ENCODE data around the gene TPMT.
A peak's percentile ranks its signal among the peaks of the same experiment; 100 is the strongest.

TPMT gene

DNA sequence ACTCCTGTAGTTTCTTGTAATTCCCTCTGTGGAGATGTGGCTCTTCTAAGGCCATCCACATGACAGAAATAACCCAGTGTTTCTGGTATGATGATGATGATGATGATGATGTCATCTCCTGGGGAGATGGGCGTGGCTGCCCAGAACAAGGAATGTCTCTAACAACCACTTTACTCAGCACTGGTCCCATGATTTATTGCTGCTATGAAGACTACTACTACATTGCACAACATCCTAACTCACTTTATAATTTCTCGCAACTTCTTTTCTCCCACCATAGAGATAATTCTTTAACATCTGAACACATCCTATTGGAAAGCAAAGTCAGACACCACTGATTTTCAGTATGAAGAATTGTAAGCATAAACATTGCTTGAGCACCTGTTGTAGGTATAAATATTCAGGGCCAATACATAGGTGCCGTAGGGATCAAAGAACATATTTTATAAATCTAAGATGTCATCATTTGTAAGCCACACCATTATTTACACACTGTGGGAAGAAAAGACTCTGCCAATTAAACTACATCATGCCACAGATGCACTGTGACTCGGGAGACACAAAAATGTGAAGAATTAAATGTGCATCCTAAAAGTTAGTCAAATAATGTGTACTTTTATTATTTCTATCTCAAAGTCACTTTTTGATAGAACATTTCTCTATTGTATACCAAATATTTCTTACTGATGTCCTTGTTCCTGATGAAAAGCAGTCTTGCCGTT is 6.4 kb downstream of the TPMT start:
- ChIA-PET CTCF (no interaction called here), POLR2A (no interaction called here)
- peak; percentile 86 for DNase-seq (ENCODE audit: low read depth, low spot score)
- TF ChIP-seq, protein P1, sequence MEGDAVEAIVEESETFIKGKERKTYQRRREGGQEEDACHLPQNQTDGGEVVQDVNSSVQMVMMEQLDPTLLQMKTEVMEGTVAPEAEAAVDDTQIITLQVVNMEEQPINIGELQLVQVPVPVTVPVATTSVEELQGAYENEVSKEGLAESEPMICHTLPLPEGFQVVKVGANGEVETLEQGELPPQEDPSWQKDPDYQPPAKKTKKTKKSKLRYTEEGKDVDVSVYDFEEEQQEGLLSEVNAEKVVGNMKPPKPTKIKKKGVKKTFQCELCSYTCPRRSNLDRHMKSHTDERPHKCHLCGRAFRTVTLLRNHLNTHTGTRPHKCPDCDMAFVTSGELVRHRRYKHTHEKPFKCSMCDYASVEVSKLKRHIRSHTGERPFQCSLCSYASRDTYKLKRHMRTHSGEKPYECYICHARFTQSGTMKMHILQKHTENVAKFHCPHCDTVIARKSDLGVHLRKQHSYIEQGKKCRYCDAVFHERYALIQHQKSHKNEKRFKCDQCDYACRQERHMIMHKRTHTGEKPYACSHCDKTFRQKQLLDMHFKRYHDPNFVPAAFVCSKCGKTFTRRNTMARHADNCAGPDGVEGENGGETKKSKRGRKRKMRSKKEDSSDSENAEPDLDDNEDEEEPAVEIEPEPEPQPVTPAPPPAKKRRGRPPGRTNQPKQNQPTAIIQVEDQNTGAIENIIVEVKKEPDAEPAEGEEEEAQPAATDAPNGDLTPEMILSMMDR (IDR thresholded peaks at IDR 0.05; ENCODE audit: insufficient read depth, low read length, missing control alignments) = no peak
- H3K4me3 ChIP-seq (ENCODE audit: low read depth, low read length) = no peak overlapping the region

GRCh38 chr6:18147616-18148015 is 7.3 kb downstream of the TPMT start:
- no peak for DNase-seq (ENCODE audit: low read depth, low spot score)
- ChIA-PET POLR2A (no interaction called here), CTCF (no interaction called here)
- H3K4me3 ChIP-seq (ENCODE audit: low read depth, low read length) = no peak overlapping the region
- TF ChIP-seq, protein P1 (IDR thresholded peaks at IDR 0.05; ENCODE audit: insufficient read depth, low read length, missing control alignments) = no peak

- ChIA-PET CTCF (no interaction called here), POLR2A (no interaction called here)
- DNase-seq (ENCODE audit: low read depth, low spot score) = no peak
- H3K4me3 ChIP-seq (ENCODE audit: low read depth, low read length) = no peak overlapping the region
- TF ChIP-seq, protein P1 (IDR thresholded peaks at IDR 0.05; ENCODE audit: insufficient read depth, low read length, missing control alignments) = no peak
Measured at GRCh38 chr6:18147160-18147559, 7.7 kb downstream of the TPMT start.

DNA sequence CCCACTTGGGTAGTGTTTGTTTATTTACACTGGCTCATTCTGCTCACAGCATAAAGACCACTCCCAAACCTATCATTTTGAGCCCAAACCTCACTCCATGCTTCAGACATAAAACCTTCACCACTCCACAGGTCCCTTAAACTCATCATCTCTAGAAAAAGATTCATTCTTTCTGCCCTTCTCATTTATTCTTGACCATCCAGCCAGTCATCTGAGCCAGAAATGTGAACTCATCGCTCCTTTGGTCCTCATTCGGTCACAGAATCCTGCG is 12.4 kb downstream of the TPMT start:
- TF ChIP-seq, protein P1 (IDR thresholded peaks at IDR 0.05; ENCODE audit: insufficient read depth, low read length, missing control alignments) = no peak
- DNase-seq (ENCODE audit: low read depth, low spot score) = no peak
- POLR2A ChIA-PET = no interaction called here
- no peak overlapping the region for H3K4me3 ChIP-seq (ENCODE audit: low read depth, low read length)
- CTCF ChIA-PET = interaction anchor here (1.3 to 1.6 kb wide), 2 partner anchors 19 to 20 kb away, joined by 4 to 6 read pairs; partner anchors contain the start of gene NHLRC1

DNA sequence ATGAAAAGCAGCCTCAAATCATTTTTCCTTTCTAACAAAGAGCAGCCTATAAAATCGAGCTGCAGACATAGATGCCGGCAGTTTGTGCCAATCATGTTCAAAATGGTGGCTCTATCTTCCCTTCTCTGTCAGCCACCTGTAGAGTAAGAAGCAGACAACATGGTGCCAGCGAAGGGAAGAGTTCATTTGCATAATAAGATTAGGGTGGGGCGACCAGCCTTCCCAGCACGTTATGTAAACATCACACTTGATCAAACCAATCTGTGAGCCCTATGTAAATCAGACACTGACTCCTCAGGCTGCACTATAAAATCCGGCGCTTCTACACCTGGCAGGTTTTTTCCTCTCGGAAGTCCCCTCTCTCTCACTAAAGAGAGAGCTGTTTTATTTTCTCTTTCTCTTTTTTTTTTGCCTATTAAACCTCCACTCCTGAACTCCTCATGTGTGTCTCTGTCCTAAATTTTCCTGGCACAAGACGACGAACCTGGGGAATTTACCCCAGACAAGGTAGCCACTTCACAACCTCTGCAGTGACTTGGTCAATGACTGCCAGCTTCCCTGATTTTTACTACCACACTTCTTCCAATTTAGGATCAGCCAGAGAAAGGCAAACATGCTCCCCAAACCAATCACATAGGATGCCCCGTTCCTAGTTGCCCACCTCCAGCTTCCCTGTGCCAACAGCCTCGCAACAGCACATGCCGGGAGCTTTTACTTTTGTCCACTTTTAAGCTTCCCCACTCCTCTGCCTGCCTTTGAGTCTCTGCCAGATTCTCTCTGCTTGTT is 12.9 kb downstream of the TPMT start:
- DNase-seq (ENCODE audit: low read depth, low spot score) = no peak
- ChIA-PET POLR2A (no interaction called here), CTCF (interaction anchor here (1.3 to 1.6 kb wide), 2 partner anchors 19 to 20 kb away, joined by 4 to 6 read pairs; partner anchors contain the start of gene NHLRC1)
- TF ChIP-seq, protein P1 (IDR thresholded peaks at IDR 0.05; ENCODE audit: insufficient read depth, low read length, missing control alignments) = no peak
- H3K4me3 ChIP-seq (ENCODE audit: low read depth, low read length) = no peak overlapping the region

GRCh38 chr6:18139935-18140621 is 14.8 kb downstream of the TPMT start:
- TF ChIP-seq, protein P1 (IDR thresholded peaks at IDR 0.05; ENCODE audit: insufficient read depth, low read length, missing control alignments) = no peak
- no peak for DNase-seq (ENCODE audit: low read depth, low spot score)
- ChIA-PET POLR2A (no interaction called here), CTCF (interaction anchor here (2.4 kb wide), 1 partner anchor 17 kb away, joined by 13 read pairs; the partner anchor contains the start of gene NHLRC1)
- no peak overlapping the region for H3K4me3 ChIP-seq (ENCODE audit: low read depth, low read length)
